ENCODE data around the gene UBR7.

Gene UBR7

DNA sequence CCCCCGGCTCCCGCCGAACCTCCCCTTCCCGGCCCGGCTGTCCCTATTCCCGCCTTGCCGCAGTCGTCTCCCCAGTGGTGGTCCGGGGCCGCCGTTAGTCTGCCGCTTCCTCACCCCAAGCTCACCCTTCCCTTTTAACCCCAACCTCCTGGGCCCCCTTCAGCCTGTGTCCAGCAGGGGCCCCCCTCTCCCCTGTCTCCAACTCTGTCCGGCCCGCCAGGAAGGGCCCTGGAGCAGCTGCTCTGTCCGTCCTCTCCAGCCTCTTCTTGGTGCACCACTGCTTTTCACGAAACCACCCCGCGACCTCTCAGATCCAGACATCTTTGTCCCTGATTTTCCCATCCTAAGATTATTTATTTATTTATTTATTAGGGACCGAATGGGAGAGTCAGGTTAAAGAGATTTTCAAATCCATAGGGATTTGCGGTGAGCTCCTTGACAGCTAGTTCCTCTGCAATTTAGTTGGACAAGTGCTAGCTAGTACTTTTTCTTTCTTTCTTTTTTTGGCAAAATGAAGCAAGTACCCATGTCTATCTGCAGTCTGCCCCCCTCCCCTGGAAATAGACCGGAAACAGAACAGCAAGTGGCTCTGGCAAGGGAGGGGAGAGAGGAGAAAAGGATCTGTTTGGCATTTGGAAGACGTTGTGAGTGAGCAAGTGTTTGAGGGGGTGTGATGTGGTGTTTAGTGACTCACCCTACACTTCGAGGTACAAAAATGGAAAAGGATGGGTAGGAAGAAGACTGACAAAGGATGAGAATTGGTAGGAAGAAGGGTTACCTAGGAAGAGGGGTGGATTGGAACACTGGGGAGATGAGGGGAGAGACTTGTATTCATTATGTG lies 632 bp downstream of the UBR7 start:
- Histone ChIP-seq H3K9me2 (ENCODE audit: low read depth, low read length) (no peaks in the 10 kb centered on the region), H2AFZ (ENCODE audit: low read length) (no peak overlapping the region), H3F3A (ENCODE audit: insufficient read depth, low read length) (no peaks in the 10 kb centered on the region), H3K9ac (ENCODE audit: low read length) (peak overlapping the region; percentile 93), H3K4me3 (ENCODE audit: low read depth, low read length, poor library complexity, severe bottlenecking) (peak overlapping the region; percentile 95), H3K9me3 (ENCODE audit: low read length) (no peaks in the 10 kb centered on the region), H3K36me3 (ENCODE audit: insufficient read depth, low read length) (peaks cover 47% of the 10 kb centered on the region), H3K27me3 (ENCODE audit: insufficient read depth, low read length) (no peaks in the 10 kb centered on the region), H4K20me1 (ENCODE audit: insufficient read depth, low read length) (no peaks in the 10 kb centered on the region), H3K79me2 (ENCODE audit: insufficient read depth, low read length) (peaks cover 60% of the 10 kb centered on the region), H3K4me2 (ENCODE audit: low read length) (peak overlapping the region; percentile 98), H3K27ac (ENCODE audit: low read depth, low read length, poor library complexity, severe bottlenecking) (peak overlapping the region; percentile 47), H3K4me1 (ENCODE audit: insufficient read depth, low read length, severe bottlenecking) (peaks cover 60% of the 10 kb centered on the region)
- TF ChIP-seq CTCF (IDR thresholded peaks at IDR 0.05; ENCODE audit: low read length) (peak; percentile 39; the same call in 1 of the 2 replicates), EZH2 (IDR thresholded peaks at IDR 0.05; ENCODE audit: borderline replicate concordance, low read length) (no peak)

DNA sequence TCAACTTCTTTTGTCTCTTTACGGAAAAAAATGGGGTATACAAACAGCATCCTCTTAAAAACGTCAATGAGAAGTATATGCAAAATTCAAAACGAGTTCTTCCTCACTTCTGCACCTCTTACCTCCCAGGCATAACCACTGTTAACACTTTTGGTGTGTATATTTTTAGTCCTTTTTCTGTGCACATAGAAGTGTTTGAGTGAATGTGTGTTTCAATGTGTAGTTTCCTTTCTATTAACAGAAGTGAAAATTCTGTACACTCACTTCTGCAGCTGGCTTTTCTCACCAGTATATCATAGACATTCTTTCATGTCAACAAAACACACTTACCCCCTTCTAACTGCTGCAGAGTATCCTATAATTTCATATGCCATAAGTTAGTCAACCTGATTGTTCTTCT lies 5.4 kb downstream of the UBR7 start:
- H3K4me3 ChIP-seq (ENCODE audit: low read depth, low read length, poor library complexity, severe bottlenecking) = no peak overlapping the region
- peak overlapping the region; percentile 7 for H3K27ac ChIP-seq (ENCODE audit: low read depth, low read length, poor library complexity, severe bottlenecking)
- no peaks in the 10 kb centered on the region for H3K9me2 ChIP-seq (ENCODE audit: low read depth, low read length)
- no peaks in the 10 kb centered on the region for H3K27me3 ChIP-seq (ENCODE audit: insufficient read depth, low read length)
- peaks cover 30% of the 10 kb centered on the region for H3K4me1 ChIP-seq (ENCODE audit: insufficient read depth, low read length, severe bottlenecking)
- H3K4me2 ChIP-seq (ENCODE audit: low read length) = no peak overlapping the region
- H3K9ac ChIP-seq (ENCODE audit: low read length) = no peak overlapping the region
- peaks cover 67% of the 10 kb centered on the region for H3K36me3 ChIP-seq (ENCODE audit: insufficient read depth, low read length)
- TF ChIP-seq EZH2 (IDR thresholded peaks at IDR 0.05; ENCODE audit: borderline replicate concordance, low read length) (no peak), CTCF (IDR thresholded peaks at IDR 0.05; ENCODE audit: low read length) (no peak)
- peaks cover 20% of the 10 kb centered on the region for H3K79me2 ChIP-seq (ENCODE audit: insufficient read depth, low read length)
- no peaks in the 10 kb centered on the region for H3K9me3 ChIP-seq (ENCODE audit: low read length)
- H4K20me1 ChIP-seq (ENCODE audit: insufficient read depth, low read length) = no peaks in the 10 kb centered on the region
- no peaks in the 10 kb centered on the region for H3F3A ChIP-seq (ENCODE audit: insufficient read depth, low read length)
- H2AFZ ChIP-seq (ENCODE audit: low read length) = no peak overlapping the region

DNA sequence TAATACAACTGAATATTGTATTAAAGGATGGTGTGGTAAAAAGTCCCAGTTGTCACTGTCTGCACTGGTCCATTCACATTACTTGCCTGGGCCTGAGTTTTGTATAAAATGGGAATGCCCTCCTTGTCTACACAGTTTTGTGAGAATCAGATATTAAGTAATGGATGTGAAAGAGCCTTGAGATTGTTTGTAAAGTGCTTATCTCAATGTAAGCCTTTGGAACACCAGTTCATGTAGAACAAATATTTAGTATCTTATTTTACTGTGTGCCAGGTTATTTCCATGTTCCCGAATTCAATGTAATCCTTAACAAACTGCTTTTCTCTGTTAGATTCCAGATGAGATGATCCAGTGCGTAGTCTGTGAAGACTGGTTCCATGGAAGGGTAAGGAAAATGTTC lies 7.5 kb downstream of the UBR7 start:
- TF ChIP-seq EZH2 (IDR thresholded peaks at IDR 0.05; ENCODE audit: borderline replicate concordance, low read length) = no peak
- TF ChIP-seq CTCF (IDR thresholded peaks at IDR 0.05; ENCODE audit: low read length) = no peak
- Histone ChIP-seq H3K36me3 (ENCODE audit: insufficient read depth, low read length) (peaks cover 79% of the 10 kb centered on the region), H3K27ac (ENCODE audit: low read depth, low read length, poor library complexity, severe bottlenecking) (no peak overlapping the region), H3F3A (ENCODE audit: insufficient read depth, low read length) (no peaks in the 10 kb centered on the region), H3K4me1 (ENCODE audit: insufficient read depth, low read length, severe bottlenecking) (peaks cover 11% of the 10 kb centered on the region), H3K27me3 (ENCODE audit: insufficient read depth, low read length) (no peaks in the 10 kb centered on the region), H2AFZ (ENCODE audit: low read length) (no peak overlapping the region), H3K4me3 (ENCODE audit: low read depth, low read length, poor library complexity, severe bottlenecking) (no peak overlapping the region), H4K20me1 (ENCODE audit: insufficient read depth, low read length) (no peaks in the 10 kb centered on the region), H3K4me2 (ENCODE audit: low read length) (no peak overlapping the region), H3K9me2 (ENCODE audit: low read depth, low read length) (no peaks in the 10 kb centered on the region), H3K79me2 (ENCODE audit: insufficient read depth, low read length) (no peaks in the 10 kb centered on the region), H3K9ac (ENCODE audit: low read length) (no peak overlapping the region), H3K9me3 (ENCODE audit: low read length) (no peaks in the 10 kb centered on the region)

Data from OCI-LY1 (cell line).